Keratinocyte (primary cell): ENCODE data around the gene TMEM205. TPM values are rescaled to one million over a fixed set of nuclear protein-coding genes. Genes with fewer than 3 reads are reported as not detected.

Experiments
- DNase-seq: peaks from one replicate; pipeline ENCODE4 v3.0.0-alpha.2; 2011; ENCODE audit warnings: low read depth, missing footprints, low spot score
- FAIRE-seq: peaks from 2 replicates; lab custom pipeline; 2011; peaks lifted over from hg19 to GRCh38; lab: Jason Lieb, UNC
- H2AFZ ChIP-seq: 2 replicates; pipeline ENCODE4 v1.6.0; 2012; ENCODE audit warnings: low read length, control low read depth, inconsistent platforms; ENCODE audit not compliant: control insufficient read depth
- H3K27ac ChIP-seq: 2 replicates; pipeline ENCODE4 v1.5.1; 2011; ENCODE audit warnings: low read length; ENCODE audit not compliant: control insufficient read depth, insufficient read depth
- H3K27me3 ChIP-seq: 3 replicates; pipeline ENCODE4 v1.6.0; 2011; ENCODE audit warnings: low read length; ENCODE audit not compliant: control insufficient read depth, insufficient read depth; ENCODE audit errors: extremely low read depth
- H3K36me3 ChIP-seq, 2 experiments: 2 replicates in 1 of 2; 3 replicates in 1 of 2; pipeline ENCODE4 v1.5.1; 2011; ENCODE audit warnings: low read length in 2 of 2, mild to moderate bottlenecking in 1 of 2; ENCODE audit not compliant: control insufficient read depth in 2 of 2, insufficient read depth in 2 of 2; ENCODE audit errors: extremely low read depth in 1 of 2
- H3K4me1 ChIP-seq: 3 replicates; pipeline ENCODE4 v1.5.1; 2011; ENCODE audit warnings: low read length; ENCODE audit not compliant: control insufficient read depth, insufficient read depth; ENCODE audit errors: extremely low read depth
- H3K4me2 ChIP-seq: 3 replicates; pipeline ENCODE4 v1.6.0; 2011; ENCODE audit warnings: low read depth, low read length; ENCODE audit not compliant: control insufficient read depth, insufficient read depth; ENCODE audit errors: extremely low read depth
- H3K4me3 ChIP-seq, 3 experiments: fragments of 200-600 bp in 1 of 3; sonication (generic) in 1 of 3; 2 replicates in 2 of 3; 3 replicates in 1 of 3; pipeline ENCODE4 v1.5.1; 2011 to 2016; ENCODE audit warnings: low read length in 3 of 3, mild to moderate bottlenecking in 3 of 3, control low read depth in 2 of 3, inconsistent platforms in 1 of 3, low read depth in 1 of 3, mixed read lengths in 1 of 3, mixed run types in 1 of 3, moderate library complexity in 1 of 3; ENCODE audit not compliant: control insufficient read depth in 2 of 3, insufficient read depth in 2 of 3; ENCODE audit errors: extremely low read depth in 1 of 3
- H3K79me2 ChIP-seq: 2 replicates; pipeline ENCODE4 v1.6.0; 2012; ENCODE audit warnings: low read length; ENCODE audit not compliant: control insufficient read depth, insufficient read depth
- H3K9ac ChIP-seq: 3 replicates; pipeline ENCODE4 v1.6.0; 2011; ENCODE audit warnings: low read length; ENCODE audit not compliant: control insufficient read depth, insufficient read depth; ENCODE audit errors: extremely low read depth
- H3K9me1 ChIP-seq: 3 replicates; pipeline ENCODE4 v1.6.0; 2011; ENCODE audit warnings: low read length; ENCODE audit not compliant: control insufficient read depth, insufficient read depth; ENCODE audit errors: extremely low read depth
- H3K9me3 ChIP-seq: 2 replicates; pipeline ENCODE4 v1.5.1; 2012; ENCODE audit warnings: low read depth, low read length; ENCODE audit not compliant: control insufficient read depth
- H4K20me1 ChIP-seq: 3 replicates; pipeline ENCODE4 v1.6.0; 2011; ENCODE audit warnings: low read length; ENCODE audit not compliant: control insufficient read depth, insufficient read depth; ENCODE audit errors: extremely low read depth
- EZH2 ChIP-seq: IDR thresholded peaks from one replicate; pipeline ENCODE4 v1.6.1; 2012; ENCODE audit warnings: inconsistent platforms, mild to moderate bottlenecking, low read length, moderate library complexity
- dilution Hi-C: fragments of 300-500 bp; cut with MboI; formaldehyde crosslinking; loops from one replicate; pipeline ENCODE4 v1.7.0; 2020; ENCODE audit warnings: low sequenced_read_pairs; ENCODE audit not compliant: extremely low pct_ligation_motif_present
- polyA plus RNA-seq, 5 experiments: library from polyadenylated mRNA; depleted of rRNA in 3 of 5; stranded (reverse) in 3 of 5; stranded (forward) in 1 of 5; unstranded in 1 of 5; fragments of >200 nt; gene quantifications; 1 replicate in 1 of 5; 2 replicates in 3 of 5; 3 replicates in 1 of 5; pipeline versions ENCODE4 v1.2.1 to v1.2.3, GENCODE V29; 2011 to 2012; ENCODE audit warnings: missing spikeins in 2 of 5, low read depth in 1 of 5, low replicate concordance in 1 of 5
- TF ChIP-seq, protein P1 (sequence below), 3 experiments: IDR thresholded peaks in 1 of 3; conservative IDR thresholded peaks in 1 of 3; optimal IDR thresholded peaks in 1 of 3; 2 replicates in 2 of 3; 3 replicates in 1 of 3; pipeline versions ENCODE3 to v1.5.1; 2011; ENCODE audit warnings: low read length in 3 of 3, mild to moderate bottlenecking in 3 of 3, moderate library complexity in 2 of 3, control low read depth in 1 of 3, inconsistent platforms in 1 of 3; ENCODE audit not compliant: insufficient read depth in 2 of 3; ENCODE audit errors: extremely low read depth in 1 of 3

Gene TMEM205
- polyA plus RNA-seq, 1 donor (not counting 4 experiments of a cell fraction or from before 2014, with no cell fraction given): 65.5 TPM

DNA sequence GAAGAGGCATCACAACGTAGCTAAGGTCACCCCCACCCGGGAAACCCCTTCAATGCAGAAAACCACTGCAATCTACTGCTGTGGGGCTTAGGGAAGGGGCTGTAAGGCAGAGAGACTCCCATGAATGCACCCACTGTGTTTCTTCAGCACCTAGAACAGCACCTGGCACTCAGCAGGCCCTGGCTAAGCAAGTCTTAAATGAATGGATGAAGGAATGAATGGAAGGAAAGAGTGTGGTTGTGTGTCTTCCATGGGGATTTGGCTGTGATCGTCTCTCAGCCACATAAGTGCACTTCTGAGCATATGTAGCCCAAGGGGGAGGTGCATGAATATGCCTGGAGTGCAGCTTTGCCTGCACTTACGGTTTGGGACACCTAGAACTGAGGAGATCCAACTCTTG, 3.1 kb upstream of the TMEM205 start:
- no peak overlapping the region for H3K4me2 ChIP-seq
- H3K27ac ChIP-seq: no peak overlapping the region
- H3K27me3 ChIP-seq: no peaks in the 10 kb centered on the region
- FAIRE-seq (no peak), DNase-seq (no peak)
- no peak overlapping the region for H3K4me3 ChIP-seq
- H2AFZ ChIP-seq: no peak overlapping the region
- H3K79me2 ChIP-seq: no peaks in the 10 kb centered on the region
- no peaks in the 10 kb centered on the region for H3K9me3 ChIP-seq
- peaks cover 4% of the 10 kb centered on the region for H3K9me1 ChIP-seq
- dilution Hi-C loops: no loop called here
- TF ChIP-seq, protein P1, sequence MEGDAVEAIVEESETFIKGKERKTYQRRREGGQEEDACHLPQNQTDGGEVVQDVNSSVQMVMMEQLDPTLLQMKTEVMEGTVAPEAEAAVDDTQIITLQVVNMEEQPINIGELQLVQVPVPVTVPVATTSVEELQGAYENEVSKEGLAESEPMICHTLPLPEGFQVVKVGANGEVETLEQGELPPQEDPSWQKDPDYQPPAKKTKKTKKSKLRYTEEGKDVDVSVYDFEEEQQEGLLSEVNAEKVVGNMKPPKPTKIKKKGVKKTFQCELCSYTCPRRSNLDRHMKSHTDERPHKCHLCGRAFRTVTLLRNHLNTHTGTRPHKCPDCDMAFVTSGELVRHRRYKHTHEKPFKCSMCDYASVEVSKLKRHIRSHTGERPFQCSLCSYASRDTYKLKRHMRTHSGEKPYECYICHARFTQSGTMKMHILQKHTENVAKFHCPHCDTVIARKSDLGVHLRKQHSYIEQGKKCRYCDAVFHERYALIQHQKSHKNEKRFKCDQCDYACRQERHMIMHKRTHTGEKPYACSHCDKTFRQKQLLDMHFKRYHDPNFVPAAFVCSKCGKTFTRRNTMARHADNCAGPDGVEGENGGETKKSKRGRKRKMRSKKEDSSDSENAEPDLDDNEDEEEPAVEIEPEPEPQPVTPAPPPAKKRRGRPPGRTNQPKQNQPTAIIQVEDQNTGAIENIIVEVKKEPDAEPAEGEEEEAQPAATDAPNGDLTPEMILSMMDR (optimal IDR thresholded peaks at IDR 0.05 in 1 of 3, IDR thresholded peaks at IDR 0.05 in 1 of 3, conservative IDR thresholded peaks at IDR 0.05 in 1 of 3; ENCODE audit: extremely low read depth in 1 of 3, insufficient read depth in 2 of 3, low read length in 3 of 3): no peak
- no peak for TF ChIP-seq EZH2
- peaks cover 20% of the 10 kb centered on the region for H3K4me1 ChIP-seq
- no peak overlapping the region for H3K9ac ChIP-seq
- no peaks in the 10 kb centered on the region for H3K36me3 ChIP-seq
- H4K20me1 ChIP-seq: no peaks in the 10 kb centered on the region

DNA sequence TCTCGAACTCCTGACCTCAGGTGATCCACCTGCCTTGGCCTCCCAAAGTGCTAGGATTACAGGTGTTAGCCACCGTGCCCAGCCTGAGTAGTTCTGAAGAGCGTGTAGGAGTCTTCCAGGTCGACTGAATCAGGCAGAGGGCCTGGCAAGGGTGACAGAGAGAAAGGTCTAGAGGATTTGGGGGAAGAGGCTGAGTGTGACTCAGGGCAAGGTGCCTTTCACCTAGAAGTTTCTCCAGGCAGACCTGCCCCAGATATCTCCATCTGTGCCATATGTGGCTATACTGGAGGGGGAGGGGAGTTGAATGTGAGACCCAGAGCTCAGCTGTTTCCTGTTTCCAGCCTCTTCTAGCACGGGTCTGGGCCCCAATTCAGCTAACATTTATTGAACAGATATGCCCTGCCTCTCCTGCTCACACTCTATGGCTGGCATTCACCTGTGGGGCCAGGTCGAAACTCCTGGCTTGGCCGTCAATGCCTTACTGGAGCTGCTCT, 1.5 kb upstream of the TMEM205 start:
- FAIRE-seq (no peak), DNase-seq (no peak)
- peaks cover 23% of the 10 kb centered on the region for H3K4me1 ChIP-seq
- H2AFZ ChIP-seq: no peak overlapping the region
- dilution Hi-C loops: no loop called here
- no peaks in the 10 kb centered on the region for H3K9me3 ChIP-seq
- no peak overlapping the region for H3K4me2 ChIP-seq
- no peak overlapping the region for H3K9ac ChIP-seq
- H3K9me1 ChIP-seq: peaks cover 4% of the 10 kb centered on the region
- H3K27ac ChIP-seq: no peak overlapping the region
- H3K36me3 ChIP-seq: peaks cover 0 to under 1% of the 10 kb centered on the region in 2 experiments
- H3K27me3 ChIP-seq: no peaks in the 10 kb centered on the region
- TF ChIP-seq, protein P1 (optimal IDR thresholded peaks at IDR 0.05 in 1 of 3, IDR thresholded peaks at IDR 0.05 in 1 of 3, conservative IDR thresholded peaks at IDR 0.05 in 1 of 3; ENCODE audit: extremely low read depth in 1 of 3, insufficient read depth in 2 of 3, low read length in 3 of 3): no peak
- TF ChIP-seq EZH2: no peak
- H3K79me2 ChIP-seq: no peaks in the 10 kb centered on the region
- H4K20me1 ChIP-seq: no peaks in the 10 kb centered on the region
- H3K4me3 ChIP-seq: no peak overlapping the region
